ENCODE data around the gene GP1BB.

GRCh38 chr22:19709063-19709769 is 14.1 kb upstream of the GP1BB start:
- TF ChIP-seq TARDBP (IDR thresholded peaks at IDR 0.05) (no peak), FOXM1 (IDR thresholded peaks at IDR 0.05; ENCODE audit: borderline replicate concordance) (no peak)

All from HEK293T (cell line).